ENCODE data around the gene ATRN.

DNA sequence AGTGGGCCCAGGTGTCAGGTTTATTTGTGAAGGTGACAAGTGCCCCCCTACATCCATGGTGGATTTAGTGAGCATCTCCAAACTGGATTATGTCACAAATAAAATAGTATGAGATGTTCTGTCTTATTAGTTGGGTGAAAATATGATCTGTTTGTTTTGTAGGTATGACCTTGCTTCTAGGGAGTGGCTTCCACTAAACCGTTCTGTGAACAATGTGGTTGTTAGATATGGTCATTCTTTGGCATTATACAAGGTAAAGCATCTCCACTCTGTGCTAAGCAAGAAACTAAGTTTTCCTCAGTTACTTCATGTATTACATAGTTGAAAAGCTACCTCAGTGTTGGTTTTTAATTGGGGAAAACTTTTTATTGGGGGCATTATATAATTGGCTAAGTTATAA is 88.4 kb downstream of the ATRN start:
- TF ChIP-seq EZH2 (IDR thresholded peaks at IDR 0.05; ENCODE audit: borderline replicate concordance, low read length), result no peak
- TF ChIP-seq, protein P1, sequence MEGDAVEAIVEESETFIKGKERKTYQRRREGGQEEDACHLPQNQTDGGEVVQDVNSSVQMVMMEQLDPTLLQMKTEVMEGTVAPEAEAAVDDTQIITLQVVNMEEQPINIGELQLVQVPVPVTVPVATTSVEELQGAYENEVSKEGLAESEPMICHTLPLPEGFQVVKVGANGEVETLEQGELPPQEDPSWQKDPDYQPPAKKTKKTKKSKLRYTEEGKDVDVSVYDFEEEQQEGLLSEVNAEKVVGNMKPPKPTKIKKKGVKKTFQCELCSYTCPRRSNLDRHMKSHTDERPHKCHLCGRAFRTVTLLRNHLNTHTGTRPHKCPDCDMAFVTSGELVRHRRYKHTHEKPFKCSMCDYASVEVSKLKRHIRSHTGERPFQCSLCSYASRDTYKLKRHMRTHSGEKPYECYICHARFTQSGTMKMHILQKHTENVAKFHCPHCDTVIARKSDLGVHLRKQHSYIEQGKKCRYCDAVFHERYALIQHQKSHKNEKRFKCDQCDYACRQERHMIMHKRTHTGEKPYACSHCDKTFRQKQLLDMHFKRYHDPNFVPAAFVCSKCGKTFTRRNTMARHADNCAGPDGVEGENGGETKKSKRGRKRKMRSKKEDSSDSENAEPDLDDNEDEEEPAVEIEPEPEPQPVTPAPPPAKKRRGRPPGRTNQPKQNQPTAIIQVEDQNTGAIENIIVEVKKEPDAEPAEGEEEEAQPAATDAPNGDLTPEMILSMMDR (conservative IDR thresholded peaks at IDR 0.05 in 1 of 2, IDR thresholded peaks at IDR 0.05 in 1 of 2; ENCODE audit: extremely low read depth in 1 of 2, insufficient read depth in 1 of 2, low read depth in 1 of 2, low read length in 2 of 2), result no peak
